Activated T-helper 1 cell treated with Interleukin-2 at 50 U/mL for 16 hours (primary cell): ENCODE measurements around the gene DCAKD.

Experiments
- DNase-seq: peaks from one replicate; pipeline ENCODE4 v3.0.0-alpha.2; 2020; ENCODE audit warnings: low read depth

DCAKD gene

DNA sequence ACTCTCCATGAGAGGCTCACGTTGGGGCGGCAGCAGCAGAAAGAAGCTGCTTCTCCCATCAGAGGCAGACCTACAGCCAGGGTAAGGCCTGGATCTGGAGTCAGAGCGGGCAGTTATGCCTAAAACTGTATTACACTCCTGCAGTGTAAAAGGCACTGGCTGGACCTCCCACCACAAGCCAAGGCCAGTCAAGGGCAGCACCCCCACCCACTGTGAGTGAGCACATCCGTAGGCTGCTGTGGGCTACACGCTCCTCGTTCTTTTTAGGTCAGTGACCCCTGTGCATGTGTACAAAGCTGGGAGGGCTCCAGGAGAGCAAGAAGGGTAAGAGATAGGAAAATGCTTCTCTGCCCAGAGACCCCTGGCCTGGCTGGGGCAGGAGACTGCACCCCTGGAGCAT lies 20.7 kb downstream of the DCAKD start:
- no peak for DNase-seq

DNA sequence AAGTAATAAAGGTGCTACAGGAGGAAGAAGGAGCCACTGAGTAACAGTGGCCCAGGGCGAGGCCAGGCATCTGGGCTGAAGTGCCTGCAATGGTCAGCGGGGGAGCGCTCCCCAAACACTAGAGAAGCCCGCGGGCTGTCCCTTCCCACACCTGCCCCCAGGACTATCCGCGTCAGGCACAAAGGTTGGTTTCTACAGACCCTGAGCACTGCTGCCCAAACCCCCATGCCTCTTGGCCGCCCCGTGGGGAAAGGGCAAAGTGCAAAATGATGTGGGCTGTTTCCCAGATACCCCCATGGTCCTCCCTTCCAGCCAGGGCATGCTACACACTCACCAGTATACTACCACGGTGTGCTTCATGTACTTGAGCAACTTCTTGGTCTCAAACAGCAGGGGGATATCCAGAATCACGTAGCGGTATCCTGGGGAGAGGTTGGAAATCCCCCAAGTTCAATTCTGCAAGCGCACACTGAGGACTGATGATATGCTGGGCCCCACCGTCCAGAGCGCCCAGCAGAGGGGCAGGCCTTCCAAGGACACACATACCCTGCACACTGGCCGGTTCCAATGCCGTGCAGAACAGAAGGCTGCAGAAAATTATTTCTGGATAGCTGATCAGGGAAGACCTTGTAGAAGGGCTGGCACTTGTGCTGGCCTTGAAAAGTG lies 21.5 kb downstream of the DCAKD start:
- no peak for DNase-seq

DNA sequence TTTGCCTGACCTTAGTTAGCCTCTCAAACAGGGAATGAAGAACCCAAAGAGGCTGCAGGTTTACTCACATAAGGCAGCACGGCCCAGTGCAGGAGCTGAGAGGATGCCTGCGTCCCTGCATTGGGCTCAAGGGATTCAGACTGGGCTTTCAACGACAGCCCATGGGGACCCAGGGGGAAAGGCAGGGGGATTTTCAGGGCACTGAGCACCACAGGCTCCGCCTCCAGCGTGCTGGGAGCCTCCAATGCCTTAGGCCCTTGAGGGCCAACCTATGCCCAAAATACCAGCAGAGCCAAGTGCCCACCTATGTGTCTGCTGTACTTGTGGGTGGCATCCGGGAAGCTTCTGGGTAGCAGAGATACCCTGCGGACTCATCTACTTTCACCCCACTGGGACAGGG lies 22.3 kb downstream of the DCAKD start:
- DNase-seq = no peak

GRCh38 chr17:45022655-45023339 lies 28.6 kb downstream of the DCAKD start:
- no peak for DNase-seq

GRCh38 chr17:45022288-45022648 lies 29.2 kb downstream of the DCAKD start:
- no peak for DNase-seq

- peak; percentile 49 for DNase-seq
Observed at GRCh38 chr17:45021607-45022287, 29.7 kb downstream of the DCAKD start.

- no peak for DNase-seq
Observed at GRCh38 chr17:45020354-45021138, 30.9 kb downstream of the DCAKD start.

- DNase-seq = peak; percentile 23
Observed at GRCh38 chr17:45018848-45019711, 32.4 kb downstream of the DCAKD start.

- DNase-seq = no peak
Observed at GRCh38 chr17:45018514-45018847, 33.0 kb downstream of the DCAKD start.

- no peak for DNase-seq
Observed at GRCh38 chr17:45016823-45017222, 34.6 kb downstream of the DCAKD start.

GRCh38 chr17:45016237-45016636 lies 35.2 kb downstream of the DCAKD start:
- no peak for DNase-seq

DNA sequence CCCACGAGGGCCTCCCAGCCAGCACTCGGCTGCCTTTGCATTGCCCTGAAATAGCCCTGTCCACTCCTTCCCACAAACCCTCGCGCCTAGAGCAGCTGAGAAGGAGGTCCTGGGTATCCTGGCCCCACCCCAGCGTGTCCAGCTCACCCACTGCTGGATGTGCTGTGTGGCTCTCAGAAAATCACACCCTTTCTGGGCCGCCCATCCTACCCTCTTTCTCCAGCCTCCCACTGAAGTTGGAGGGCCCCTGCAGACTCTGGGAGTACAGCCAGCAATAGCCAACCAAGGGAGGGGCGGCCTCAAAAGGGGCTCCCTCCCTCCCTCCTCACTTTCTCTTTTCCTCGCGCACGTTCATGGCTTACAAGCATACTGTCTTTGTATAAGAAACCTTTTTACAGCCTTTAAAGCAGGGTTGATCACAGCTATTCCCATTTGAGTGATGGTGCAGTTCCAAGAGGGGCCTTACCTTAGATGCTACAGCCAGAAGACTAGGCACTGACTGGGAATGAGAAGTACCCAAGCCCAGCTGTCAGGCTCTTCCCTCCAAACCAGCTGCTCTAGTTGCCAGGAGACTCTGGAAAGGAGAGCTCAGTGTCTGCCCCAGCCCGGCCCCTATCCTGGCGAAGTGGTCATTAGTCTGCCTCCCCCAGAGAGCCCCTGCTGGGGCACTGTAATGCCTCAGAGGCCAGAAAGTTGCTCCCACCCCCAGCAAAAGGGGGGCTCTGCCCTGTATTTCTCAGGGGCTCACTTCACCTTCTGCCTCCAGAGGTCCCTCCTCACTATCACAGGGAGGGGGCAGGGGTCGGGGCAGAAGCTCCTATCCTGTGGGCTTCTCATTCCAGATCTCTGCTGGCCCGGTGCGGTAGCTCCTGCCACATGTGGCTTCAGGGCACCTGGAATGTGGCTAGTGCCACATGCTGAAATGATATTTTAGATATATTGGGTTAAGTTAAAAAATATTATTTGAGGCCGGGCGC lies 38.1 kb downstream of the DCAKD start:
- no peak for DNase-seq

GRCh38 chr17:45011767-45012166 lies 39.7 kb downstream of the DCAKD start:
- no peak for DNase-seq

DNA sequence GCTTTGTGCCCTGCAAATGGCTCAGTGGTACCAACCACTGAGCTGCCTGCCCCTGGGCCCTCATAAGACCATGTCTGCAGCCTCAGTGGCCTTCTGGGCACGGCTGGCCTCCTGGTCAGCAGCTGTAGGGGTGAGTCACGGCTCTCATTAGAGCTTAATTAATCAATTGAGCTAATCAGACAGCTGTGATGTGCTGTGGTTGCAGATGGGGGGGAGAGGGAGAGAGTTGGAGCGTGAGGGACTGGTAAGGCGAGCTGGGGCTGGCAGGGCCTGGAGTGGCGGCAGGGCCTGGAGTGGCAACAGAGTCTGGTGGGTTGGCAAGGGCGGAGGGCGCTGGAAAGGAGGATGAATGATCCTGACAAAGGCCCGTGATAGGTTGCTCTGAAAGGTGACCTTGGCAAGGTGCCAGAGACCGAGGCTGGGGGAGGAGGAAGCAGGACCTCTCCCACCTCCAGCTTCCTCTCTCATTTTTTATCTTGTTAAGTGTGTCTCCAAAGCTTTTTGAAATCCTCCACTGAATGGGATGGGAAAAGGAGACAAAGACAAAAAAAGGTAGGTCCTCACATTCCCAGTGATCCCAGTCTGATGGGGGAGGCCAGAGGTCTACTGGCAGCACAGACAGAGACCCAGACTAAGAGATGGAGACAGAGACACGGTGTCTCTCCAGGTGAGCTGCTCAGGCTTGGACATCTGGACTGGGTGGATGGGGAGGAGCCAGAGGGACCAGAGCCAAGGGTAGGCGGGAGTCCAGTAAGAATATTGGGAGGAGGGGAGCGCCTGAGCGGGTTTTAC lies 41.6 kb downstream of the DCAKD start:
- DNase-seq = no peak

DNA sequence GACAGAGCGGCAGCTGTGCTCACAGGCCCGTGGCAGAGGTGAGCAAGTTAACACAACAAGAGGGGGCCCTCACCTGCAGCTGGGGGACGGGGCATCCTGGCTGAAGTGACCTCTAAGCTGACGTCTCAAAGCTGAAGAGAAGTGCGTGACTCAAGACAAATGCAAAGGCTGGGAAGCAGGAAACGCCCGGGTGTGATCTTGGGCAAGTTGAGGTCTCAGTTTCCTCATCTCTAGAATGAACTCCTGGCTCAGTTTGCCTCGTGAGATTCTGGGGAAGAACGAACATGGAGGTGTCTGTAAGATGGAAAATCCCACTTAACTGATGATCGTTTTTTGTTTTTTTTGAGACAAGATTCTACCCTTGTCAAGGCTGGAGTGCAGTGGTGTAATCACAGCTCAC lies 43.2 kb downstream of the DCAKD start:
- DNase-seq = no peak

GRCh38 chr17:45006927-45007461 lies 44.4 kb downstream of the DCAKD start:
- DNase-seq = no peak

DNA sequence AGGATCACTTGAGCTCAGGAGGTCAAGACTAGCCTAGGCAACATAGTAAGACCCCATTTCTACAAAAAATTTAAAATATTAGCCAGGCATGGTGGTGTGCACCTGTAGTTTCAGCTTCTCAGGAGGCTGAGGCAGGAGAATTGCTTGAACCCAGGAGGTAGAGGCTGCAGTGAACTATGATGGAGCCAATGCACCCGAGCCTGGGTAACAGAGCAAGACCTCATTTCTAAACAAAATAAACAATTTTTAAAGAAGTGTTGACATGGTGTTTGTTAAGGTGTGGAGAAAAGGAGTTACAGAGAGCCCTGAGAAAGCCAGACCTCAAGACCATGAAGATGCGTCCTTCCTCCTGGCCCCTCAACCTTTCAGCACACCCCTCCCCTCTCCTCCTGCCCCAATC lies 45.7 kb downstream of the DCAKD start:
- DNase-seq = no peak

DNA sequence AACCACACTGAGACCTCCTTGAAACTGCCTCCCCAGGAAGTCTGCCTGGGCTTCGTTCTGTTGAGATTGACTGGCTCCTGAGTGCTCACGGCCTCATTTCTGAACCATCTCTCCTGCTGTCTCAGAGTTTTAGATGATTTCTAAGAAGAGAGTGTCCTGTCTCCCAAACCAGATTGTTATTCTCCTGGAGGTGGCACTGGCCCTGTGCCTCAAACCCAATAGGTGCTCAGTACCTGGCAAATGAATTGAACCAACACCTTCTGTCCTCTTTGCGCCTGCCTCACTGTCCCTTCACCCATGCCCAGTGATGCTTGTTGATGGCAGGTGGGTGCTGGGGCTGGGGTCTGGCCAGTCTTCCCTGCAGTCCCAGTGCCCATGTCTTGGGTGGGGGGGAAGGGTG lies 47.0 kb downstream of the DCAKD start:
- no peak for DNase-seq

- no peak for DNase-seq
Observed at GRCh38 chr17:45003877-45004276, 47.6 kb downstream of the DCAKD start.

DNA sequence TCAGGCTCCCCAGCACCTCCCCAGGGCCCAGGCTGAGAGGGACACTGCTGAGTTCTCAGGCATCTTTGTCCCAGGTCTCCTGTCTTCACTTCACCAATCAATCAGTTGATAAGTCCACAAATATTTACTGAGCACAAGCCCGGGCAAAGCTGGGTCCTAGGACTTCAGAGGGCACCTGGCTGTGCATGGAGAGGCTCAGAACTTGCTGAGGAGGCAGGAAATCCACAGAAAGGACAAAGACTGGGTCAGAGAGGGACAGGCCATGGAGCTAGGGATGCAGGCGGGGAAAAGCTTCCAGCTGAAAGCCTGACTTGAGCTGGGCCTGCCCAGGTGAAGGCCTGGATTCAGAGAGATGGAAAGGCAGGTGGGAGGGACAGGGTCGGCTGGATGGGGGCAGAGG lies 50.1 kb downstream of the DCAKD start:
- no peak for DNase-seq
